K562 (cell line): ENCODE results near the gene SATB1. TPM values are rescaled to one million over a fixed set of nuclear protein-coding genes. Genes with fewer than 3 reads are reported as not detected.

Experiments used
- CBX2 ChIP-seq: fragments of 200-600 bp; sonication (generic); IDR thresholded peaks from one replicate; pipeline ENCODE4 v1.6.1; 2012; ENCODE audit warnings: mild to moderate bottlenecking, low read length, inconsistent platforms; ENCODE audit not compliant: insufficient read depth, poor library complexity, severe bottlenecking
- EGR1 ChIP-seq: fragments of 450-650 bp; conservative IDR thresholded peaks from 2 replicates; pipeline ENCODE4 v1.6.1; 2017; ENCODE audit warnings: mild to moderate bottlenecking
- FOXA3 ChIP-seq, 2 experiments: fragments of 450-650 bp in 1 of 2; sonication (generic) in 1 of 2; formaldehyde crosslinking; IDR thresholded peaks in 1 of 2; conservative IDR thresholded peaks in 1 of 2; 2 replicates each; pipeline versions ENCODE4 v1.4.0 to v1.8.0; 2020 to 2022; ENCODE audit warnings: mild to moderate bottlenecking in 2 of 2, missing genetic modification reagents in 1 of 2
- HNRNPUL1 ChIP-seq: fragments of 200-400 bp; formaldehyde crosslinking; IDR thresholded peaks from 2 replicates; pipeline ENCODE4 v1.6.1; 2017; ENCODE audit warnings: low read length
- MAZ ChIP-seq, 2 experiments: fragments of 450-650 bp in 1 of 2; sonication (generic) in 1 of 2; formaldehyde crosslinking; IDR thresholded peaks in 1 of 2; conservative IDR thresholded peaks in 1 of 2; 2 replicates each; pipeline versions ENCODE4 v1.4.0 to v1.5.0; 2020; ENCODE audit warnings: mild to moderate bottlenecking in 1 of 2, missing genetic modification reagents in 1 of 2
- NEUROD1 ChIP-seq: fragments of 150-350 bp; IDR thresholded peaks from 2 replicates; pipeline ENCODE4 v1.6.1; 2014; ENCODE audit warnings: borderline replicate concordance, low read length, low read depth; ENCODE audit not compliant: partially characterized antibody
- PBX2 ChIP-seq, 2 experiments: IDR thresholded peaks in 1 of 2; conservative IDR thresholded peaks in 1 of 2; 2 replicates each; pipeline ENCODE4 v1.6.1; 2016; ENCODE audit warnings: low read depth in 2 of 2, mild to moderate bottlenecking in 1 of 2, missing compliant biosample characterization in 1 of 2, missing genetic modification characterization in 1 of 2, moderate library complexity in 1 of 2
- PCBP1 ChIP-seq: fragments of 200-400 bp; formaldehyde crosslinking; IDR thresholded peaks from 2 replicates; pipeline ENCODE4 v1.6.1; 2018; ENCODE audit warnings: mild to moderate bottlenecking, low read depth, low read length; ENCODE audit not compliant: poor library complexity, severe bottlenecking
- SMAD4 ChIP-seq: fragments of 250-450 bp; sonication (Bioruptor Pico); conservative IDR thresholded peaks from 2 replicates; pipeline ENCODE4 v1.8.0; 2021; ENCODE audit warnings: inconsistent platforms, mild to moderate bottlenecking, moderate library complexity
- TOE1 ChIP-seq, 2 experiments: fragments of 450-650 bp in 1 of 2; sonication (generic) in 1 of 2; formaldehyde crosslinking in 1 of 2; IDR thresholded peaks; 2 replicates each; pipeline versions ENCODE4 v1.7.1 to v1.8.0; 2016 to 2022; ENCODE audit warnings: borderline replicate concordance in 2 of 2, mild to moderate bottlenecking in 2 of 2, antibody characterized with exemption in 1 of 2, inconsistent platforms in 1 of 2, low read depth in 1 of 2, missing genetic modification reagents in 1 of 2, moderate library complexity in 1 of 2
- XRCC4 ChIP-seq: IDR thresholded peaks from one replicate; pipeline ENCODE4 v1.6.1; 2011; ENCODE audit not compliant: insufficient read depth, insufficient read length; ENCODE audit errors: extremely low read depth
- ZNF282 ChIP-seq: sonication (generic); formaldehyde crosslinking; IDR thresholded peaks from 2 replicates; pipeline ENCODE4 v1.8.1; 2023; ENCODE audit warnings: missing genetic modification reagents
- ZNF512 ChIP-seq: IDR thresholded peaks from 2 replicates; pipeline ENCODE4 v1.6.1; 2016; ENCODE audit warnings: missing genetic modification characterization, missing compliant biosample characterization
- polyA plus RNA-seq, 8 experiments: library from polyadenylated mRNA; depleted of rRNA in 4 of 8; stranded (reverse) in 5 of 8; unstranded in 3 of 8; fragments of >200 nt; fragmentation: Nextera tagmentation in 2 of 8; fragmentation: Illumina TruSeq in 1 of 8; extraction: Ambion mirVana in 2 of 8; extraction: Trizol in 1 of 8; gene quantifications; 2 replicates each; pipeline versions ENCODE4 v1.2.1 to v1.2.3, GENCODE V29; 2011 to 2014; ENCODE audit warnings: inconsistent platforms in 1 of 8, missing spikeins in 1 of 8
- total RNA-seq, 7 experiments: library from RNA; depleted of rRNA in 6 of 7; stranded (reverse); fragments of >200 nt in 6 of 7; fragmentation: Illumina TruSeq in 2 of 7; extraction: Trizol in 2 of 7; gene quantifications; 2 replicates each; pipeline versions ENCODE4 v1.2.1 to v1.2.3, GENCODE V29; 2011 to 2021; ENCODE audit warnings: low replicate concordance in 1 of 7
- TF ChIP-seq, protein P1 (sequence below): fragments of 450-650 bp; conservative IDR thresholded peaks from 2 replicates; pipeline ENCODE4 v1.6.1; 2016; ENCODE audit warnings: missing genetic modification characterization, low read depth, mild to moderate bottlenecking, missing compliant biosample characterization, moderate library complexity
- TF ChIP-seq, protein P2 (sequence below): fragments of 150-350 bp; IDR thresholded peaks from 2 replicates; pipeline ENCODE4 v1.6.1; 2014; ENCODE audit warnings: low read depth, mild to moderate bottlenecking, low read length, borderline replicate concordance

SATB1 gene
- total and polyA plus RNA-seq, 9 of the 15 experiments (the other 6 are each of a cell fraction or from before 2014, with no cell fraction given): 0.03 to 2.5 (median 0.15) TPM; not detected in 1

- TF ChIP-seq ZNF282 (CRISPR knock-in tag): no peak
- TF ChIP-seq NEUROD1: peak; percentile 92
- TF ChIP-seq, protein P1, sequence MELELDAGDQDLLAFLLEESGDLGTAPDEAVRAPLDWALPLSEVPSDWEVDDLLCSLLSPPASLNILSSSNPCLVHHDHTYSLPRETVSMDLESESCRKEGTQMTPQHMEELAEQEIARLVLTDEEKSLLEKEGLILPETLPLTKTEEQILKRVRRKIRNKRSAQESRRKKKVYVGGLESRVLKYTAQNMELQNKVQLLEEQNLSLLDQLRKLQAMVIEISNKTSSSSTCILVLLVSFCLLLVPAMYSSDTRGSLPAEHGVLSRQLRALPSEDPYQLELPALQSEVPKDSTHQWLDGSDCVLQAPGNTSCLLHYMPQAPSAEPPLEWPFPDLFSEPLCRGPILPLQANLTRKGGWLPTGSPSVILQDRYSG (tag): no peak
- no peak for TF ChIP-seq SMAD4 (CRISPR knock-in tag)
- TF ChIP-seq ZNF512 (tag): peak; percentile 39; the same call in 1 of the 2 replicates
- TF ChIP-seq FOXA3 (CRISPR knock-in tag; conservative IDR thresholded peaks at IDR 0.05 in 1 of 2, IDR thresholded peaks at IDR 0.05 in 1 of 2): no peak
- 0 out of 2 replicates have a peak, but pooled peaks have one; percentile 23 for TF ChIP-seq TOE1 (IDR thresholded peaks at IDR 0.05; ENCODE audit: borderline replicate concordance)
- no peak for TF ChIP-seq TOE1 (CRISPR knock-in tag; IDR thresholded peaks at IDR 0.05; ENCODE audit: borderline replicate concordance, low read depth)
- no peak for TF ChIP-seq HNRNPUL1
- no peak for TF ChIP-seq XRCC4
- peak; percentile 34; the same call in 1 of the 2 replicates for TF ChIP-seq EGR1
- TF ChIP-seq, protein P2, sequence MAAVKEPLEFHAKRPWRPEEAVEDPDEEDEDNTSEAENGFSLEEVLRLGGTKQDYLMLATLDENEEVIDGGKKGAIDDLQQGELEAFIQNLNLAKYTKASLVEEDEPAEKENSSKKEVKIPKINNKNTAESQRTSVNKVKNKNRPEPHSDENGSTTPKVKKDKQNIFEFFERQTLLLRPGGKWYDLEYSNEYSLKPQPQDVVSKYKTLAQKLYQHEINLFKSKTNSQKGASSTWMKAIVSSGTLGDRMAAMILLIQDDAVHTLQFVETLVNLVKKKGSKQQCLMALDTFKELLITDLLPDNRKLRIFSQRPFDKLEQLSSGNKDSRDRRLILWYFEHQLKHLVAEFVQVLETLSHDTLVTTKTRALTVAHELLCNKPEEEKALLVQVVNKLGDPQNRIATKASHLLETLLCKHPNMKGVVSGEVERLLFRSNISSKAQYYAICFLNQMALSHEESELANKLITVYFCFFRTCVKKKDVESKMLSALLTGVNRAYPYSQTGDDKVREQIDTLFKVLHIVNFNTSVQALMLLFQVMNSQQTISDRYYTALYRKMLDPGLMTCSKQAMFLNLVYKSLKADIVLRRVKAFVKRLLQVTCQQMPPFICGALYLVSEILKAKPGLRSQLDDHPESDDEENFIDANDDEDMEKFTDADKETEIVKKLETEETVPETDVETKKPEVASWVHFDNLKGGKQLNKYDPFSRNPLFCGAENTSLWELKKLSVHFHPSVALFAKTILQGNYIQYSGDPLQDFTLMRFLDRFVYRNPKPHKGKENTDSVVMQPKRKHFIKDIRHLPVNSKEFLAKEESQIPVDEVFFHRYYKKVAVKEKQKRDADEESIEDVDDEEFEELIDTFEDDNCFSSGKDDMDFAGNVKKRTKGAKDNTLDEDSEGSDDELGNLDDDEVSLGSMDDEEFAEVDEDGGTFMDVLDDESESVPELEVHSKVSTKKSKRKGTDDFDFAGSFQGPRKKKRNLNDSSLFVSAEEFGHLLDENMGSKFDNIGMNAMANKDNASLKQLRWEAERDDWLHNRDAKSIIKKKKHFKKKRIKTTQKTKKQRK: no peak
- 0 out of 4 replicates have a peak, but pooled peaks of 1 of the 2 experiments have one; percentile 36 for TF ChIP-seq MAZ (CRISPR knock-in tag; conservative IDR thresholded peaks at IDR 0.05 in 1 of 2, IDR thresholded peaks at IDR 0.05 in 1 of 2)
- TF ChIP-seq CBX2: no peak
- TF ChIP-seq PBX2 (CRISPR knock-in tag; IDR thresholded peaks at IDR 0.05; ENCODE audit: low read depth): no peak
- TF ChIP-seq PBX2 (tag; conservative IDR thresholded peaks at IDR 0.05; ENCODE audit: low read depth): 0 out of 2 replicates have a peak, but pooled peaks have one; percentile 23
- TF ChIP-seq PCBP1: no peak
Observed at GRCh38 chr3:18423401-18424212, 1.5 kb downstream of the SATB1 start (continued).
